Panc1 (cell line): ENCODE data around the gene TIGAR. TPM values are rescaled to one million over a fixed set of nuclear protein-coding genes. Genes with fewer than 3 reads are reported as not detected.
A peak's percentile ranks its signal among the peaks of the same experiment; 100 is the strongest.

Source experiments
- ATAC-seq: fragments of 200-7000 bp; cut with Tn5 transposase; 2 replicates; pipeline ENCODE4 v1.9.1; 2020; ENCODE audit warnings: mild to moderate bottlenecking, moderate library complexity
- Bru-seq: library from RNA; stranded (reverse); fragments of 400-500 nt; gene quantifications from one replicate; lab custom pipeline; 2021; lab: Mats Ljungman, UMichigan
- BruChase-seq, 2 experiments: library from RNA; stranded (reverse); fragments of 400-500 nt; gene quantifications; one replicate each; lab custom pipeline; 2021; lab: Mats Ljungman, UMichigan
- BruUV-seq: library from RNA; stranded (reverse); fragments of 400-500 nt; replicated peaks from 2 replicates; lab custom pipeline; 2021; lab: Mats Ljungman, UMichigan
- CTCF ChIA-PET: fragments of 300-600 bp; sonication (Branson Sonifier 250); formaldehyde crosslinking; loops from one replicate; lab custom pipeline; 2022; ENCODE audit warnings: antibody characterized with exemption; lab: Charles Lee
- POLR2A ChIA-PET: fragments of 300-600 bp; sonication (Branson Sonifier 250); formaldehyde crosslinking; loops from one replicate; lab custom pipeline; 2022; ENCODE audit warnings: antibody characterized with exemption; lab: Charles Lee
- DNase-seq: peaks from one replicate; pipeline ENCODE4 v3.0.0-alpha.2; 2010; ENCODE audit warnings: low read depth, low spot score
- H3K27ac ChIP-seq: 2 replicates; pipeline ENCODE4 v1.5.1; 2011; ENCODE audit warnings: mild to moderate bottlenecking, low read length, inconsistent platforms
- H3K27me3 ChIP-seq: fragments of 200-500 bp; sonication (Bioruptor generic); 2 replicates; pipeline ENCODE4 v1.6.0; 2014; ENCODE audit warnings: low read length, inconsistent platforms; ENCODE audit not compliant: control insufficient read depth, insufficient read depth
- H3K36me3 ChIP-seq: fragments of 200-500 bp; sonication (Bioruptor generic); 2 replicates; pipeline ENCODE4 v1.5.1; 2014; ENCODE audit warnings: inconsistent platforms, mild to moderate bottlenecking, low read length, moderate library complexity; ENCODE audit not compliant: control insufficient read depth, insufficient read depth
- H3K4me1 ChIP-seq: 2 replicates; pipeline ENCODE4 v1.5.1; 2011; ENCODE audit warnings: inconsistent platforms, mild to moderate bottlenecking, low read length, moderate library complexity; ENCODE audit not compliant: control insufficient read depth, insufficient read depth
- H3K4me3 ChIP-seq, 2 experiments: 2 replicates each; pipeline ENCODE4 v1.5.1; 2011 to 2012; ENCODE audit warnings: low read depth in 2 of 2, low read length in 2 of 2, mild to moderate bottlenecking in 2 of 2, inconsistent platforms in 1 of 2, moderate library complexity in 1 of 2
- H3K9me3 ChIP-seq: fragments of 200-500 bp; sonication (Bioruptor generic); 2 replicates; pipeline ENCODE4 v1.5.1; 2014; ENCODE audit warnings: low read depth, mild to moderate bottlenecking, inconsistent platforms, low read length, moderate library complexity; ENCODE audit not compliant: control insufficient read depth, insufficient read depth
- CTCF ChIP-seq: fragments of 450-650 bp; IDR thresholded peaks from 2 replicates; pipeline ENCODE4 v1.5.1; 2017; ENCODE audit warnings: mild to moderate bottlenecking
- POLR2AphosphoS5 ChIP-seq: IDR thresholded peaks from 2 replicates; pipeline ENCODE4 v1.6.1; 2012; ENCODE audit warnings: mild to moderate bottlenecking, low read depth, low read length, moderate library complexity
- REST ChIP-seq, 2 experiments: IDR thresholded peaks; 2 replicates each; pipeline ENCODE4 v1.6.1; 2011 to 2012; ENCODE audit warnings: low read depth in 2 of 2, control low read depth in 1 of 2, low read length in 1 of 2, mild to moderate bottlenecking in 1 of 2, moderate library complexity in 1 of 2; ENCODE audit not compliant: insufficient read depth in 1 of 2
- SIN3A ChIP-seq: IDR thresholded peaks from 2 replicates; pipeline ENCODE4 v1.6.1; 2012; ENCODE audit warnings: low read depth, mild to moderate bottlenecking, low read length, moderate library complexity, borderline replicate concordance; ENCODE audit not compliant: insufficient read depth
- TCF7L2 ChIP-seq: IDR thresholded peaks from 2 replicates; pipeline ENCODE4 v1.6.1; 2011; ENCODE audit warnings: mild to moderate bottlenecking, low read depth, low read length, inconsistent platforms
- in situ Hi-C: cut with HindIII; loops from 2 replicates; pipeline ENCODE4 v1.10.0; 2016; ENCODE audit warnings: low sequenced_read_pairs, low pct_unique_long_range_greater_than_20kb
- intact Hi-C: fragments of 100-400 bp; cut with micrococcal nuclease; formaldehyde crosslinking; loops from one replicate; pipeline ENCODE4 v1.10.0; 2022; ENCODE audit not compliant: unreplicated experiment
- long read RNA-seq: library from polyadenylated mRNA; unstranded; transcript quantifications from one replicate; pipeline ENCODE4 v2.0.0, GENCODE V29; 2021; ENCODE audit not compliant: unreplicated experiment
- polyA plus RNA-seq: library from polyadenylated mRNA; unstranded; fragments of >200 nt; gene quantifications from one replicate; pipeline ENCODE4 v1.2.1, GENCODE V29; 2012; ENCODE audit warnings: missing spikeins; ENCODE audit not compliant: insufficient read length
- total RNA-seq: library from RNA; stranded (reverse); gene quantifications from one replicate; pipeline ENCODE4 v1.2.1, GENCODE V29; 2021; ENCODE audit not compliant: unreplicated experiment

Gene TIGAR
- total RNA-seq (17.4 TPM), Bru-seq, nascent RNA (percentile 61 among the genes with signal in this experiment), BruChase-seq, experiment 1, labeled RNA remaining after a 2-hour chase (percentile 83 among the genes with signal in this experiment), BruChase-seq, experiment 2, labeled RNA remaining after a 6-hour chase (percentile 80 among the genes with signal in this experiment)
- polyA plus RNA-seq, result 12.8 TPM
- long read RNA-seq, transcript TIGAR-201 (6 exons, 2,782 nt), result major isoform, 35 of 50 reads
- long read RNA-seq, partial matches to known transcripts, result 11 of 50 reads
- long read RNA-seq, other reads (novel, unspliced or antisense), result 4 of 50 reads

DNA sequence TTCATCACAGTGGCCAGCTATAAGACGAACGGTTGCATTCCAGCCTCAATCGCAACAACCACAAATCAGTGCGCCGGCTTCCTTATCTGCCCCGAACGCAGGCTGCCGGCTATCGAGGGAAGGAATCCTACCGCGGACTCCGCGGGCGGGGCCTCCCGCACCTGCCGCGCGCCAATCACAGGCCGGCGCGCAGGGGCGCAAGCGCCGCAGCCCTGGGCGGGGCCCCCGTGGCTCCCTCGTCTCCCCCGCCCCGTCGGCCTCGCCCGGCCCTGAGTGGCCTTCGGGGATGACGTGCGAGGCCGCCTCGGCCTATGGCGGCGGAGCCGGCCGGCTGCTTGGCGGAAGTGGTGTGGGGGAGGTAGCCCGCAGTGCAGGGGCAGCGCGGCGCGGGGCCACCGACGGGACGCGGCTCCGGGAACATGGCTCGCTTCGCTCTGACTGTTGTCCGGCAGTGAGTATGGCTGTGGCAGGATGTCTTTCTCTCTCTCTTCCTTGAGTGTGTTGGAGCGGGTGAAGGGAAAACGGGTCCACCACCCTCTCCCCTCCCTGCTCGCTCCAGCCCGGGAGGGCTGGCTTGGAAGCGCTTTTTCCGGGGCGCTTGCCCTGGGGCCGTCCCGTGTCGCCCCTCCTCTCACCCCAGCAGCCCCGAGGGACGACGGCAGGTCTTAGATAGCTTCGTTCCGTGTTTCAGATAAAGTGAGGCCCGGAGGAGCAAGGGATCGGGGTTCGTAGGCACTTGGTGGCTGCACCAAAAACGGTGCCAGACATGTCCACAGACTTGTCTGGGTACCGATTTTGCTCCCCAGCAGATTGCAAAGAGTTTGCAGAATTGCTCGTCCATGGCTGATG is at the start of gene TIGAR:
Gene TIGAR, plus strand, starts transcription at position 361 of the 849 bp plus-strand sequence. Its CDS starts 59 bp downstream, at position 420.
- peaks cover 2% of the 10 kb centered on the region; the same call in 1 of the 2 replicates for H3K36me3 ChIP-seq
- intact Hi-C loops, result no loop called here
- H3K27ac ChIP-seq, result peak within 1 kb of the TSS; percentile 89
- H3K4me1 ChIP-seq, result no peaks in the 10 kb centered on the region
- DNase-seq (peak; percentile 42), ATAC-seq (peak; percentile 100)
- peak within 1 kb of the TSS; percentile 84 to 97 for H3K4me3 ChIP-seq
- in situ Hi-C loops, result no loop called here
- no peak for TF ChIP-seq CTCF
- no peak for TF ChIP-seq TCF7L2
- TF ChIP-seq REST (IDR thresholded peaks at IDR 0.05; ENCODE audit: insufficient read depth in 1 of 2, low read depth in 2 of 2, low read length in 1 of 2), result no peak
- TF ChIP-seq POLR2AphosphoS5, result peak; percentile 80
- 0 out of 2 replicates have a peak, but pooled peaks have one; percentile 64 for TF ChIP-seq SIN3A
- H3K27me3 ChIP-seq, result no peaks in the 10 kb centered on the region
- BruUV-seq, result TSS peak; percentile 89
- POLR2A ChIA-PET, result no interaction called here
- CTCF ChIA-PET, result no interaction called here
- H3K9me3 ChIP-seq, result no peaks in the 10 kb centered on the region

- TF ChIP-seq SIN3A, result no peak
- no peak for TF ChIP-seq TCF7L2
- TF ChIP-seq REST (IDR thresholded peaks at IDR 0.05; ENCODE audit: insufficient read depth in 1 of 2, low read depth in 2 of 2, low read length in 1 of 2), result no peak
- no peak for TF ChIP-seq CTCF
- intact Hi-C loops (loop anchor here (10.0 kb wide), 3 partner anchors 167 to 277 kb away; no protein-coding TSS in a partner anchor), in situ Hi-C loops (no loop called here)
- ATAC-seq, result no peak
- no peaks in the 10 kb centered on the region for H3K36me3 ChIP-seq
- CTCF ChIA-PET, result interaction anchor here (0.6 to 0.7 kb wide), 2 partner anchors 388 to 1192 kb away, joined by 9 to 12 read pairs; no protein-coding TSS in a partner anchor
- peaks cover 36% of the 10 kb centered on the region for H3K27me3 ChIP-seq
- H3K9me3 ChIP-seq, result no peaks in the 10 kb centered on the region
- DNase-seq, result no peak
- no peaks in the 10 kb centered on the region; the same call in 1 of the 2 replicates for H3K4me1 ChIP-seq
- H3K27ac ChIP-seq, result no peak overlapping the region
- H3K4me3 ChIP-seq, result peak overlapping the region; percentile 9 to 45; a peak in 3 of 4 replicates
- no TSS peak for BruUV-seq
- POLR2A ChIA-PET, result interaction anchor here (0.5 to 0.8 kb wide), 3 partner anchors 148 to 827 kb away, joined by 4 to 15 read pairs (median 4); no protein-coding TSS in a partner anchor
Measured at GRCh38 chr12:4271717-4272423, 49.1 kb upstream of the TIGAR start.
